Measurements from ENCODE around the gene WDR59.

- TF ChIP-seq POLR2A (IDR thresholded peaks at IDR 0.05; ENCODE audit: low read length) (no peak), GATA1 (IDR thresholded peaks at IDR 0.05; ENCODE audit: low read depth, low read length) (no peak)
These were observed 6.3 kb upstream of the WDR59 start for GRCh38 chr16:74991268-74991592.
